NT2/D1 (cell line): ENCODE measurements around the gene ZNF581.

Source experiments
- SUZ12 ChIP-seq: IDR thresholded peaks from 2 replicates; pipeline ENCODE4 v1.6.1; 2011; ENCODE audit not compliant: insufficient read length, insufficient read depth; ENCODE audit errors: extremely low read depth
- YY1 ChIP-seq: IDR thresholded peaks from 2 replicates; pipeline ENCODE4 v1.6.1; 2011; ENCODE audit not compliant: insufficient read length, insufficient read depth
- ZNF274 ChIP-seq: IDR thresholded peaks from 2 replicates; pipeline ENCODE4 v1.6.1; 2011; ENCODE audit warnings: mild to moderate bottlenecking, low read depth, low read length

DNA sequence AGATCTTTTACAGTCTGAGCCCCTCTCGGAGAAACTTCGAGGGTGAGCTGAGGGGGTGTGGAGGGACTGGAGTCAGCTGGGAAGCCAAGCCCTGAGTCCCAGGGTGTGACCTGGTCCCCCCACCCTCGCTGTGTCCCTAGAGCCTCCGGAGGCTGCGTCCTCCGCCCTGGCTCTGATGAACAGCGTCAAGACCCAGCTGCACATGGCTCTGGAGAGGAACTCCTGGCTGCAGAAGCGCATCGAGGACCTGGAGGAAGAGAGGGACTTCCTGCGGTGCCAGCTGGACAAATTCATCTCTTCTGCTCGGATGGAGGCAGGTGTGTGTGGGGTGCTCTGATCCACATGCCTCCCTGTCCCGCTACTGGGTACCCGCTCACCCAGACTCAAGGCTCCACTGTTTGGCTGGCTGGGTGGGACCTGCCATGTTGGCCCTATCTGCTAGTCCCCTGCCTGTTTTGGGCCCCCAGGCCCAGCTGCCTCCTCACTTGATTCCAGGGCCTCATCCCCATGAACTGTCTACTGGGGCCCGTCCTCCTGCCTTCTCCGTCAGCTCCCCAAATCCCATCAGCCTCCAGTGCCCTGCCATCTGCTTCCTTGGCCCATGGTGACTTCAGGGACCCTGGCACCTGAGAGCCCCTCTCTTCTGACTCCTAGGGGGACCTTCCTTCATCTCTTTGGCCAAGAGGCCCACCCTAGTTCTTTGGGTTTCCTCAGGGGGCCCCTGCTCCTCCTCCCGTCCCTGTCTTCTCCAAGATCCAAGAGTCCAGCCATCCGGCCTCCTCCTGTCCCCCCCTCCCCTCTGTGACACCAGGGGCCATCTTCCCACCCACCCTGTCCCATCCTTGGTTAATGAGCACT is 6.0 kb downstream of the ZNF581 start:
- TF ChIP-seq ZNF274 (no peak), SUZ12 (no peak), YY1 (no peak)
